Kidney (tissue), 14 donors: ENCODE results near the gene FLNB. TPM values are rescaled to one million over a fixed set of nuclear protein-coding genes. Genes with fewer than 3 reads are reported as not detected.

Source experiments
- DNase-seq, 5 donors: peaks; one replicate each; pipeline ENCODE4 v3.0.0-alpha.2; 2013 to 2020
- FAIRE-seq: peaks from 2 replicates; lab custom pipeline; 2012; peaks lifted over from hg19 to GRCh38; lab: Jason Lieb, UNC
- H3K27ac ChIP-seq, 2 donors: one replicate each; pipeline ENCODE4 v1.7.0; 2013; ENCODE audit warnings: low read depth in 2 of 2, low read length in 2 of 2, inconsistent platforms in 1 of 2
- H3K27me3 ChIP-seq: one replicate; pipeline ENCODE4 v1.7.1; 2013; ENCODE audit warnings: low read length, inconsistent platforms; ENCODE audit not compliant: control insufficient read depth, insufficient read depth
- H3K36me3 ChIP-seq, 3 donors: one replicate each; pipeline versions ENCODE4 v1.7.0 to v1.7.1; 2013; ENCODE audit warnings: low read length in 3 of 3, control low read depth in 1 of 3, inconsistent platforms in 1 of 3; ENCODE audit not compliant: insufficient read depth in 3 of 3, control insufficient read depth in 2 of 3
- H3K4me1 ChIP-seq, 3 donors: one replicate each; pipeline versions ENCODE4 v1.7.0 to v1.7.1; 2013; ENCODE audit warnings: low read length in 3 of 3, inconsistent platforms in 1 of 3, low read depth in 1 of 3; ENCODE audit not compliant: control insufficient read depth in 2 of 3, insufficient read depth in 2 of 3
- H3K4me3 ChIP-seq, 3 donors: one replicate each; pipeline versions ENCODE4 v1.7.0 to v1.8.1; 2013; ENCODE audit warnings: low read length in 3 of 3, control low read depth in 1 of 3, inconsistent platforms in 1 of 3
- H3K9ac ChIP-seq, 3 donors: one replicate each; pipeline versions ENCODE4 v1.7.0 to v1.7.1; 2013; ENCODE audit warnings: low read length in 3 of 3, control low read depth in 1 of 3, inconsistent platforms in 1 of 3
- H3K9me3 ChIP-seq, 3 donors: one replicate each; pipeline versions ENCODE4 v1.7.0 to v1.7.1; 2013; ENCODE audit warnings: low read length in 3 of 3, control low read depth in 1 of 3, inconsistent platforms in 1 of 3; ENCODE audit not compliant: control insufficient read depth in 2 of 3, insufficient read depth in 1 of 3
- intact Hi-C: fragments of 100-400 bp; cut with DNase I; formaldehyde crosslinking; loops from one replicate; pipeline ENCODE4 v1.11.1; 2022
- polyA plus RNA-seq: library from polyadenylated mRNA; stranded (reverse); fragments of 350-450 nt; fragmentation: Illumina TruSeq; extraction: RNeasy Lipid Tissue Mini Kit (QIAGEN cat#74804); gene quantifications from one replicate; pipeline ENCODE4 v1.2.3, GENCODE V29; 2014; ENCODE audit warnings: low read depth, low replicate concordance; ENCODE audit not compliant: insufficient read depth
- total RNA-seq: library from RNA; stranded (reverse); fragmentation: NEBNext Ultra II Directional; extraction: Animal tissue kit (Norgen Biotek cat#: 25700); gene quantifications from one replicate; pipeline ENCODE4 v1.2.1, GENCODE V29; 2021
- TF ChIP-seq, protein P1 (sequence below): IDR thresholded peaks from 3 replicates; pipeline ENCODE4 v1.5.1; 2012; ENCODE audit warnings: mild to moderate bottlenecking, moderate library complexity, borderline replicate concordance; ENCODE audit not compliant: insufficient read depth; ENCODE audit errors: extremely low read depth
- donor health status: control.
- donor health status: control.
- donor health status: control.
- donor health status: control.
- donor health status: control.
- donor health status: DM: yes; HTN: yes; CAD: no.
- donor health status: Normal renal cell carcinoma (clear cell type).

The FLNB gene
- total and polyA plus RNA-seq, 2 donors from 2014 or later = 115 to 216 TPM

DNA sequence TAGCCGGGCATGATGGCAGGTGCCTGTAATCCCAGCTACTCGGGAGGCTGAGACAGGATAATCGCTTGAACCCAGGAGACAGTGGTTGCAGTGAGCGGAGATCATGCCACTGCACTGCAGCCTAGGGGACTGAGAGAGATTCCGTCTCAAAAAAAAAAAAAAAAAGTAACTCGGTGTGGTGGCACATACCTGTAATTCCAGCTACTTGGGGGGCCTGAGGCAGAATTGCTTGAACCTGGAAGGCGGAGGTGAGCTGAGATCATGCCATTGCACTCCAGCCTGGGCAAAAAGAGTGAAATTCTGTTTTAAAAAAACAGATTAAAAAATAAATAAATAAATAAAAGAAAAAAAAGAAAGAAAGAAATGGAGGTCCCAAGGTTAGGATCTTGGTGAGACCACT, 6.2 kb upstream of the FLNB start:
- peaks cover 0 to 8% (median 0%) of the 10 kb centered on the region in 3 donors for H3K4me1 ChIP-seq
- no peak overlapping the region for H3K4me3 ChIP-seq
- H3K27me3 ChIP-seq = no peaks in the 10 kb centered on the region
- FAIRE-seq (no peak), DNase-seq (no peak)
- H3K27ac ChIP-seq = no peak overlapping the region
- no peak overlapping the region for H3K9ac ChIP-seq
- intact Hi-C loops = no loop called here
- no peaks in the 10 kb centered on the region for H3K36me3 ChIP-seq
- TF ChIP-seq, protein P1, sequence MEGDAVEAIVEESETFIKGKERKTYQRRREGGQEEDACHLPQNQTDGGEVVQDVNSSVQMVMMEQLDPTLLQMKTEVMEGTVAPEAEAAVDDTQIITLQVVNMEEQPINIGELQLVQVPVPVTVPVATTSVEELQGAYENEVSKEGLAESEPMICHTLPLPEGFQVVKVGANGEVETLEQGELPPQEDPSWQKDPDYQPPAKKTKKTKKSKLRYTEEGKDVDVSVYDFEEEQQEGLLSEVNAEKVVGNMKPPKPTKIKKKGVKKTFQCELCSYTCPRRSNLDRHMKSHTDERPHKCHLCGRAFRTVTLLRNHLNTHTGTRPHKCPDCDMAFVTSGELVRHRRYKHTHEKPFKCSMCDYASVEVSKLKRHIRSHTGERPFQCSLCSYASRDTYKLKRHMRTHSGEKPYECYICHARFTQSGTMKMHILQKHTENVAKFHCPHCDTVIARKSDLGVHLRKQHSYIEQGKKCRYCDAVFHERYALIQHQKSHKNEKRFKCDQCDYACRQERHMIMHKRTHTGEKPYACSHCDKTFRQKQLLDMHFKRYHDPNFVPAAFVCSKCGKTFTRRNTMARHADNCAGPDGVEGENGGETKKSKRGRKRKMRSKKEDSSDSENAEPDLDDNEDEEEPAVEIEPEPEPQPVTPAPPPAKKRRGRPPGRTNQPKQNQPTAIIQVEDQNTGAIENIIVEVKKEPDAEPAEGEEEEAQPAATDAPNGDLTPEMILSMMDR = no peak
- no peaks in the 10 kb centered on the region for H3K9me3 ChIP-seq

DNA sequence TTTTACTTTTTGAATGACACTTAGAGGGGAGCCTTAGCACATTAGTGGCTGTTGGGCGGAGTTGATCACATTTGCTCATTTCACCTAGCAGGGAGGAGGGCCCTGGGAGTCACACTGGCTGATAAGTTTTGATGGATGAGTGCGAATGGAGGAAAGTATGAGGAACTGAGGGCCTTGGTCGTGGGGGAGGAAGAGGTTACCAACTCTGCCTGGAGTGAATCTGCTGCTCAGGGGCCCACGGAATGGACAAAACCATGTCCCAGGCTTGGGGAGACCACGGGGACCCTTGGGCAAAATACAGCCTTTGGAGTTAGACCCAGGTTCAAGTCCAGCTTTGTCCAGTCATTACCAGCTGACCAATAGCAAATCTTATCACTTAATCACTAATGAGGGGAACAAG, 5.1 kb upstream of the FLNB start:
- no peak for FAIRE-seq
- H3K4me3 ChIP-seq = no peak overlapping the region
- intact Hi-C loops = no loop called here
- H3K9ac ChIP-seq = no peak overlapping the region
- no peaks in the 10 kb centered on the region for H3K27me3 ChIP-seq
- no peak for DNase-seq
- H3K36me3 ChIP-seq = no peaks in the 10 kb centered on the region
- H3K27ac ChIP-seq = no peak overlapping the region
- H3K4me1 ChIP-seq = peaks cover 0 to 8% (median 0%) of the 10 kb centered on the region in 3 donors
- TF ChIP-seq, protein P1 = no peak
- H3K9me3 ChIP-seq = no peaks in the 10 kb centered on the region

DNA sequence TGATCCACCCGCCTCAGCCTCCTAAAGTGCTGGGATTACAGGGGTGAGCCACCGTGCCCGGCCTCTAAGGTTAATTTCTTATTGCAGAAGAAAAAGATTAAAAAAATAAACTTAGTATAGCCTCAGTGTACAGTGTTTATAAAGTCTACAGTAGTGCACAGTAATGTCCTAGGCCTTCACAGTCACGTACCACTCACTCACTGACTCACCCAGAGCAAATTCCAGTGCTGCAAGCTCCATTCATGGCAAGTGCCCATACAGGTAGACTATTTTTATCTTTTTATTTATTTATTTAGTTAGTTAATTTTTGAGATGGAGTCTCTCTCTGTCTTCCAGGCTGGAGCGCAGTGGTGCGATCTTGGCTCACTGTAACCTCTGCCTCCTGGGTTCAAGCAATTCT, 3.2 kb upstream of the FLNB start:
- no peak for DNase-seq
- Histone ChIP-seq H3K4me3 (no peak overlapping the region), H3K36me3 (no peaks in the 10 kb centered on the region), H3K27me3 (no peaks in the 10 kb centered on the region), H3K4me1 (peaks cover 0 to 5% (median 0%) of the 10 kb centered on the region in 3 donors), H3K27ac (no peak overlapping the region), H3K9ac (no peak overlapping the region), H3K9me3 (no peaks in the 10 kb centered on the region)
- TF ChIP-seq, protein P1 = no peak
- intact Hi-C loops = no loop called here
- FAIRE-seq = no peak

DNA sequence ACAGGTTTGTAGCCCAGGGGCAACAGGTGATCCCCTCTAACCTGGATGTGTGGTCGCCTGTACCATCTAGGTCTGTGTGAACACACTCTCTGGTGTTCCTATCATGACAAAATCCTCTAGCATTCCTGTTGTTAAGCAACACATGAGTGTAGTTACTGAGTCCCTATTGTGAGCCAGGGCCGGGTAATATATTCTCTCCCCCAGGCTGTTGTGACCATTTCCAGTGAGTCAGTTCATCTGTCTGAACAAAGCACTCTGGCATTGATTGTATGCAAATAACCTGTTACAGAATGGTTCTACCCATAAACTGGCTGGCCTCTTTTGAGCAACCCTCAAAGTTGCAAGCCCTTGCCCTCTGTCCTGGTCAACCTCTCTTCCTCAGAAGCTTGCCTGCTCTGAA, 2.6 kb upstream of the FLNB start:
- intact Hi-C loops = no loop called here
- Histone ChIP-seq H3K9me3 (no peaks in the 10 kb centered on the region), H3K9ac (no peak overlapping the region), H3K27me3 (no peaks in the 10 kb centered on the region), H3K4me1 (peaks cover 0 to 8% (median 6%) of the 10 kb centered on the region in 3 donors), H3K27ac (no peak overlapping the region), H3K36me3 (no peaks in the 10 kb centered on the region), H3K4me3 (no peak overlapping the region)
- TF ChIP-seq, protein P1 = no peak
- DNase-seq = no peak
- no peak for FAIRE-seq
